ENCODE data around the gene GSX2. TPM values are rescaled to one million over a fixed set of nuclear protein-coding genes. Genes with fewer than 3 reads are reported as not detected.

The GSX2 gene
- total RNA-seq, 1 donor from 2014 or later = not detected

DNA sequence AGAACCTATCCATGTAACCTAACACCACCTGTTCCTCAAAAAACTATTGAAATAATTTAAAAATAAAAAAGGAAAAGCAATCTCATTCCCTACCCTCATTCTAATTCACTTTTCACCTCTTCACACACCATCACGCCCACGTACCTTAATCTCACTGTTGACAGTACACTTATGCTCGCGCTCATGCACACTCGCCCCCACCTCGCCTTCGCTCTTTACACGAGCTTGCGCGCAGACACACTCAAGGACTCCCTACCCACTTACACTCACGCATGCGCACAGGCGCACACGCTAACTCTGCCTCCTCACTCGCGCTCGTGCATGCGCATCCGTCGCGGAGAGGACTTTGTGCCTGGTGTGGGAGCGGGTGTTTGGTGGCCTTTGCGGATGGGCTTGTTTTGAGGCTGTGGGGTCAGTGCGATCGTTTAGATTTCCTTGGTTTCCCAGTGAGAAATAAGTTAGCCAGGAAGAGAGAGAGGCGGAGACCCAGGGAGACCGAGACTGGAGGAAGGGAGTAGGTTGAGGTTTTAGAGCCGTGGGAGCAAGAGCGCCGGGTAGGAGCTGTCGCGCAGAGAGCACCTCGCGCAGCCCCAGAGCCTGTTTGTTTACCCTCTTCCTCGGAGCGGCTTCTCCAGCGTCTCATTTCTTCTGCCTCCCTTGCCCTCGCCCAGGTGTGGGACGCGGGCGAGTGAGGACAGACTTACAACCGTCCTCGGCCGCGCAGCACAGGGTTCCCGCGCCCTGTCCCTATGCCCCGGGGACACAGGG lies 8.1 kb upstream of the GSX2 start:
- Mint-ChIP-seq H3K36me3 (ENCODE audit: low read depth) (no peaks in the 10 kb centered on the region), H3K4me1 (peaks cover 34% of the 10 kb centered on the region), H3K27me3 (ENCODE audit: low read depth) (peaks cover 96% of the 10 kb centered on the region), H3K27ac (ENCODE audit: unreplicated experiment) (no peak overlapping the region), H3K4me3 (peak overlapping the region; percentile 74), H3K9me3 (no peaks in the 10 kb centered on the region)
- TF ChIP-seq, protein P1, sequence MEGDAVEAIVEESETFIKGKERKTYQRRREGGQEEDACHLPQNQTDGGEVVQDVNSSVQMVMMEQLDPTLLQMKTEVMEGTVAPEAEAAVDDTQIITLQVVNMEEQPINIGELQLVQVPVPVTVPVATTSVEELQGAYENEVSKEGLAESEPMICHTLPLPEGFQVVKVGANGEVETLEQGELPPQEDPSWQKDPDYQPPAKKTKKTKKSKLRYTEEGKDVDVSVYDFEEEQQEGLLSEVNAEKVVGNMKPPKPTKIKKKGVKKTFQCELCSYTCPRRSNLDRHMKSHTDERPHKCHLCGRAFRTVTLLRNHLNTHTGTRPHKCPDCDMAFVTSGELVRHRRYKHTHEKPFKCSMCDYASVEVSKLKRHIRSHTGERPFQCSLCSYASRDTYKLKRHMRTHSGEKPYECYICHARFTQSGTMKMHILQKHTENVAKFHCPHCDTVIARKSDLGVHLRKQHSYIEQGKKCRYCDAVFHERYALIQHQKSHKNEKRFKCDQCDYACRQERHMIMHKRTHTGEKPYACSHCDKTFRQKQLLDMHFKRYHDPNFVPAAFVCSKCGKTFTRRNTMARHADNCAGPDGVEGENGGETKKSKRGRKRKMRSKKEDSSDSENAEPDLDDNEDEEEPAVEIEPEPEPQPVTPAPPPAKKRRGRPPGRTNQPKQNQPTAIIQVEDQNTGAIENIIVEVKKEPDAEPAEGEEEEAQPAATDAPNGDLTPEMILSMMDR (conservative IDR thresholded peaks at IDR 0.05) = no peak
- no peak for DNase-seq (ENCODE audit: low read depth, low spot score)

DNA sequence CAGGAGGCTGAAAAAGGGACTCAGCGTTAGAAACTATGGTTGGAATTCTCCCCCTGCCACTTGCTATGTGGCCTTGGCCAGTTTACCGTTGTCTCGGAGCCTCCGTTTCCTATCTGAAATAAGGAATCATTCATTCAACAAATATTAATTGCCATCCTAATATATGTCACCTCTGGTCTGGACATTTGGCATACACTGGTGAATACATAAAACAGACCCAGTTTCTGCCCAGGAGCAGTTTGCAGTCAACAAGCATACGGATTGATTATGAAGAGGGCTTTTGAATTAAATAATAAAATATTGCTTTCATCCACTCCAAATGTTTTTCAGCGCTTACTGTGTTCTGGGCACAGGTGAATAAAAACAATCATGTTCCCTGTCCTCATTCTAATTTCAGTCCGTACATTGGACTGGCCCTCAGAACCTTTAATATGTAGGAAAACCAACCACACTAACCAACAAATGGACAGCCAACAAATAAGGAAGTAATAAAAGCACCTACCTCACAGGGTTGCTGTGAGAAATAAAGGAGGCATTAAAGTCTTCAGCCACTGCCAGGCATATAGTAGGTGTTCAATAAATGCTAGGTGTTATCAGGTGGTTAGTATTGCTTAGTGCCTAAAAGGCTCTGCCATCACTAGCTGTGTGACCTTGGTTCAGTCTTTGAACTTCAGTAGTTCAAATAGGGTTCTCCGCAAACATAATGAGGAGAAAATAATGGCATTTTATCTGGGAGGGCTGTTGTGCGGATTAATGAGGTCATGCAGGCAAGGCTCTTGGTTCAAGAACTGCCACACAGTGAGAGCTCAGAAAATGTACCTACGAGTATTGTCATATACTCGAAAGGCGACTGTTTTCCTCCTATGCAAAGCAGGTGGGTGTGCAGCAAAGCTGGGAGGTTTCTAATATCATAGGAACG lies 7.3 kb upstream of the GSX2 start:
- peak overlapping the region; percentile 74 for H3K4me3 Mint-ChIP-seq
- H3K9me3 Mint-ChIP-seq = no peaks in the 10 kb centered on the region
- peaks cover 96% of the 10 kb centered on the region for H3K27me3 Mint-ChIP-seq (ENCODE audit: low read depth)
- DNase-seq (ENCODE audit: low read depth, low spot score) = no peak
- H3K36me3 Mint-ChIP-seq (ENCODE audit: low read depth) = no peaks in the 10 kb centered on the region
- no peak overlapping the region for H3K27ac Mint-ChIP-seq (ENCODE audit: unreplicated experiment)
- TF ChIP-seq, protein P1 (conservative IDR thresholded peaks at IDR 0.05) = no peak
- peaks cover 35% of the 10 kb centered on the region for H3K4me1 Mint-ChIP-seq

DNA sequence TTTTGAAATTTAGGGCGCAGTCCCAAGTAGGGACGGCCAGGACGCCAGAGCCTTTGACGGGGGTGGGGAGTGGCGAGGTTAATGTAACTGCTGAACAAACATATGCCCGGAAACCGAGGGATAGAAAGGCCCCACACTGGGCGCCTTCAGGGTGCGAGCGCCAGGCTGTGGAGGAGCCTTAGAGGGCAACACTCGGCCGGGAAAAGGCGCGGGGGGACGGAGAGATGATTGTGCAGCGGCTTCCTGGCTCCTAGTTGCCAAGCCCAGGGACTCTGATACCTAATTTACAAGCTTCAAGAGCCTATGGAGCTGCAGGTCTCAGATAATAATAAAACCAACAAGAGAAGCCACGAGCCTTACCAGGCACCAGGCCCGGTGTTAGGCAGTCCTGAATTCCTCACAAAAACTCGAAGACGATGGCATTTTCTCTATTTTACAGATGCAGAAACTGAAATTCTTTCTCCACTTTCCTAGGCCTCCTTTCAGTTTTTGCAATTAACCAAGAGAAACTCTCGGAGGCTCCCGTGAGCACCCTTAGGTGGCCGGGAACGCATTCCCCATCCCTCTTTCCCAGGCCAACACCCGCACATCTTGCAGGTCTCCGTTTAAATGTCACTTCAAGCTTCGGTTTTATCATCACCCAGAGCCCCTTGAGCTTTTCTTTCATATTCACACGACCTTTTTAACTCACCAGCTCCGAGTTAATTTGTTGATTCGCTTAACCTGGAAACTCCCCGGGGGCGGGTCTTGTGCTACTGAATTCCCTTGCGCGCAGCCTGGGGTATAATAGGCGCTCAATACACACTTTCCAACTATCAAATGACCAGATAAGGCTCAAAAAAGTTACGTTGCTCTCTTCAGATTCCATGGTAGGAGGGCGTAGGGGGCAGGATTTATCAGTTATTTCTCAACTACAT lies 6.4 kb upstream of the GSX2 start:
- no peaks in the 10 kb centered on the region for H3K9me3 Mint-ChIP-seq
- no peaks in the 10 kb centered on the region for H3K36me3 Mint-ChIP-seq (ENCODE audit: low read depth)
- H3K4me3 Mint-ChIP-seq = peak overlapping the region; percentile 70
- peaks cover 96% of the 10 kb centered on the region for H3K27me3 Mint-ChIP-seq (ENCODE audit: low read depth)
- no peak overlapping the region for H3K27ac Mint-ChIP-seq (ENCODE audit: unreplicated experiment)
- H3K4me1 Mint-ChIP-seq = peaks cover 35% of the 10 kb centered on the region
- no peak for DNase-seq (ENCODE audit: low read depth, low spot score)
- TF ChIP-seq, protein P1 (conservative IDR thresholded peaks at IDR 0.05) = no peak

DNA sequence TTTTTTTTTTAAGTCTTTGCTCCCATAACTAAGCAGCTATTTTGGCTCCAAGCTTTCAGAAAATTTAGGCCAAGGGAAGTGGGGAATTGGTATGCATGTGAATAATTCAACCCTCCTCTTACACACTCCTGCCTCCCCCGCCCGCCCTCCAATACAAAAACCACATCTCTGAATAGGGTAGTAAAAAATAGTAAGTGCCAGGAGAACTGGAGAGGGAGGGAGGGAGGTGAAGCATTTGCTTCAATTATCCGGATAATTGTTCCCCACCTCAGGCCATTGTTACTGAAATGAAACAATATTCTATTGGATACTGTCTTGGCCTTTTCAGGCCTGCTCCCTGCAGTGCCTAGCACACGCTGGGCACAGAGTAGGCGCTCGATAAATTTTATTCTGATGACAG lies 5.5 kb upstream of the GSX2 start:
- H3K4me1 Mint-ChIP-seq = peaks cover 44% of the 10 kb centered on the region
- peaks cover 96% of the 10 kb centered on the region for H3K27me3 Mint-ChIP-seq (ENCODE audit: low read depth)
- TF ChIP-seq, protein P1 (conservative IDR thresholded peaks at IDR 0.05) = no peak
- H3K36me3 Mint-ChIP-seq (ENCODE audit: low read depth) = no peaks in the 10 kb centered on the region
- peak overlapping the region; percentile 21 for H3K4me3 Mint-ChIP-seq
- no peak overlapping the region for H3K27ac Mint-ChIP-seq (ENCODE audit: unreplicated experiment)
- DNase-seq (ENCODE audit: low read depth, low spot score) = no peak
- no peaks in the 10 kb centered on the region for H3K9me3 Mint-ChIP-seq

Measured in neural crest cell (in vitro differentiated cells).